NK-92 (cell line): Measurements from ENCODE around the gene TRMT44.

ENCODE experiments used
- DNase-seq: peaks from one replicate; lab custom pipeline; 2025; ENCODE audit not compliant: unreplicated experiment; lab: John Stamatoyannopoulos, UW

Gene TRMT44

GRCh38 chr4:8440492-8441311 lies at the start of gene TRMT44, which contains the start of gene ACOX3:
TSS of gene TRMT44 (plus strand) at chr4:8440777. CDS start at chr4:8440823, 46 bp downstream.
TSS of gene ACOX3 (minus strand) at chr4:8440723. CDS start at chr4:8416521, 24,202 bp downstream.
- DNase-seq: peak; percentile 72

GRCh38 chr4:8391071-8391470 lies 49.5 kb upstream of the TRMT44 start:
- DNase-seq: no peak

GRCh38 chr4:8391972-8392371 lies 48.6 kb upstream of the TRMT44 start:
- DNase-seq: no peak

GRCh38 chr4:8392591-8393190 lies 47.9 kb upstream of the TRMT44 start:
- no peak for DNase-seq

- no peak for DNase-seq
These were observed 47.0 kb upstream of the TRMT44 start for GRCh38 chr4:8393593-8394038.

GRCh38 chr4:8394061-8394519 lies 46.5 kb upstream of the TRMT44 start:
- DNase-seq: no peak

- DNase-seq: no peak
These were observed 45.8 kb upstream of the TRMT44 start for GRCh38 chr4:8394806-8395205.

- no peak for DNase-seq
These were observed 44.9 kb upstream of the TRMT44 start for GRCh38 chr4:8395504-8396296.

- no peak for DNase-seq
These were observed 43.7 kb upstream of the TRMT44 start for GRCh38 chr4:8396762-8397406.

GRCh38 chr4:8398347-8398746 lies 42.2 kb upstream of the TRMT44 start:
- no peak for DNase-seq

GRCh38 chr4:8399298-8399697 lies 41.3 kb upstream of the TRMT44 start:
- no peak for DNase-seq

- no peak for DNase-seq
These were observed 39.8 kb upstream of the TRMT44 start for GRCh38 chr4:8400632-8401325.

GRCh38 chr4:8401665-8402064 lies 38.9 kb upstream of the TRMT44 start:
- DNase-seq: no peak

GRCh38 chr4:8402181-8402597 lies 38.4 kb upstream of the TRMT44 start:
- no peak for DNase-seq

GRCh38 chr4:8402640-8403039 lies 37.9 kb upstream of the TRMT44 start:
- no peak for DNase-seq

GRCh38 chr4:8403173-8403753 lies 37.3 kb upstream of the TRMT44 start:
- no peak for DNase-seq

- DNase-seq: no peak
These were observed 36.6 kb upstream of the TRMT44 start for GRCh38 chr4:8403976-8404375.

GRCh38 chr4:8404791-8405515 lies 35.6 kb upstream of the TRMT44 start:
- no peak for DNase-seq

- DNase-seq: no peak
These were observed 35.1 kb upstream of the TRMT44 start for GRCh38 chr4:8405516-8405875.
